Panc1 (cell line): ENCODE measurements around the gene MIA2. TPM values are rescaled to one million over a fixed set of nuclear protein-coding genes. Genes with fewer than 3 reads are reported as not detected.

Experiments used
- ATAC-seq: fragments of 200-7000 bp; cut with Tn5 transposase; 2 replicates; pipeline ENCODE4 v1.9.1; 2020; ENCODE audit warnings: mild to moderate bottlenecking, moderate library complexity
- BruUV-seq: library from RNA; stranded (reverse); fragments of 400-500 nt; replicated peaks from 2 replicates; lab custom pipeline; 2021; lab: Mats Ljungman, UMichigan
- CTCF ChIA-PET: fragments of 300-600 bp; sonication (Branson Sonifier 250); formaldehyde crosslinking; loops from one replicate; lab custom pipeline; 2022; ENCODE audit warnings: antibody characterized with exemption; lab: Charles Lee
- POLR2A ChIA-PET: fragments of 300-600 bp; sonication (Branson Sonifier 250); formaldehyde crosslinking; loops from one replicate; lab custom pipeline; 2022; ENCODE audit warnings: antibody characterized with exemption; lab: Charles Lee
- DNase-seq: peaks from one replicate; pipeline ENCODE4 v3.0.0-alpha.2; 2010; ENCODE audit warnings: low read depth, low spot score
- H3K27ac ChIP-seq: 2 replicates; pipeline ENCODE4 v1.5.1; 2011; ENCODE audit warnings: mild to moderate bottlenecking, low read length, inconsistent platforms
- H3K27me3 ChIP-seq: fragments of 200-500 bp; sonication (Bioruptor generic); 2 replicates; pipeline ENCODE4 v1.6.0; 2014; ENCODE audit warnings: low read length, inconsistent platforms; ENCODE audit not compliant: control insufficient read depth, insufficient read depth
- H3K36me3 ChIP-seq: fragments of 200-500 bp; sonication (Bioruptor generic); 2 replicates; pipeline ENCODE4 v1.5.1; 2014; ENCODE audit warnings: inconsistent platforms, mild to moderate bottlenecking, low read length, moderate library complexity; ENCODE audit not compliant: control insufficient read depth, insufficient read depth
- H3K4me1 ChIP-seq: 2 replicates; pipeline ENCODE4 v1.5.1; 2011; ENCODE audit warnings: inconsistent platforms, mild to moderate bottlenecking, low read length, moderate library complexity; ENCODE audit not compliant: control insufficient read depth, insufficient read depth
- H3K4me3 ChIP-seq, 2 experiments: 2 replicates each; pipeline ENCODE4 v1.5.1; 2011 to 2012; ENCODE audit warnings: low read depth in 2 of 2, low read length in 2 of 2, mild to moderate bottlenecking in 2 of 2, inconsistent platforms in 1 of 2, moderate library complexity in 1 of 2
- H3K9me3 ChIP-seq: fragments of 200-500 bp; sonication (Bioruptor generic); 2 replicates; pipeline ENCODE4 v1.5.1; 2014; ENCODE audit warnings: low read depth, mild to moderate bottlenecking, inconsistent platforms, low read length, moderate library complexity; ENCODE audit not compliant: control insufficient read depth, insufficient read depth
- POLR2AphosphoS5 ChIP-seq: IDR thresholded peaks from 2 replicates; pipeline ENCODE4 v1.6.1; 2012; ENCODE audit warnings: mild to moderate bottlenecking, low read depth, low read length, moderate library complexity
- SIN3A ChIP-seq: IDR thresholded peaks from 2 replicates; pipeline ENCODE4 v1.6.1; 2012; ENCODE audit warnings: low read depth, mild to moderate bottlenecking, low read length, moderate library complexity, borderline replicate concordance; ENCODE audit not compliant: insufficient read depth
- TCF7L2 ChIP-seq: IDR thresholded peaks from 2 replicates; pipeline ENCODE4 v1.6.1; 2011; ENCODE audit warnings: mild to moderate bottlenecking, low read depth, low read length, inconsistent platforms
- in situ Hi-C: cut with HindIII; loops from 2 replicates; pipeline ENCODE4 v1.10.0; 2016; ENCODE audit warnings: low sequenced_read_pairs, low pct_unique_long_range_greater_than_20kb
- intact Hi-C: fragments of 100-400 bp; cut with micrococcal nuclease; formaldehyde crosslinking; loops from one replicate; pipeline ENCODE4 v1.10.0; 2022; ENCODE audit not compliant: unreplicated experiment
- total RNA-seq: library from RNA; stranded (reverse); gene quantifications from one replicate; pipeline ENCODE4 v1.2.1, GENCODE V29; 2021; ENCODE audit not compliant: unreplicated experiment
- TF ChIP-seq, protein P1 (sequence below): fragments of 450-650 bp; IDR thresholded peaks from 2 replicates; pipeline ENCODE4 v1.5.1; 2017; ENCODE audit warnings: mild to moderate bottlenecking
- TF ChIP-seq, protein P2 (sequence below), 2 experiments: IDR thresholded peaks; 2 replicates each; pipeline ENCODE4 v1.6.1; 2011 to 2012; ENCODE audit warnings: low read depth in 2 of 2, control low read depth in 1 of 2, low read length in 1 of 2, mild to moderate bottlenecking in 1 of 2, moderate library complexity in 1 of 2; ENCODE audit not compliant: insufficient read depth in 1 of 2

The MIA2 gene
- total RNA-seq, 1 experiment from 2014 or later = 19.2 TPM

DNA sequence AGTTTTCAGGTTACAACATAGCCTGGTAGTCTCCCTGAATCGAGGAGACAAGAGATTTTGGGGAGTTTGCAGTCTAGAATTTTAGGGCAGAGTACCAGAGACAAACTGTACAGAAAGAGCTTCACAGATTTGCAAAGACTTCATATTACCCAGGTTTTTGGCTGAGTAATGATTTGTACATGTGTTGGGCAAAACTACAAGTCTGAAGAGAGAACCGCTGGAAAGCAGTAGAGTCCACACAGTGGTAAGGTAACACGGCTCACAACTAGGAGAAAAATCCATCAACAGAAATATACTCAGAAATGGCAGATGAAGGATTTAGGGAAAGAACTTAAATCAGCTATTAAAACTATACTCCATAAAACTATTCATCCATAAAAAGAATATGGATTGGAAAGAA, 172.8 kb downstream of the MIA2 start:
- ChIA-PET CTCF (interaction anchor here (0.7 kb wide), 1 partner anchor 20 kb away, joined by 3 read pairs; no protein-coding TSS in a partner anchor), POLR2A (no interaction called here)
- DNase-seq (no peak), ATAC-seq (no peak)
- H3K36me3 ChIP-seq = no peaks in the 10 kb centered on the region
- TF ChIP-seq, protein P1, sequence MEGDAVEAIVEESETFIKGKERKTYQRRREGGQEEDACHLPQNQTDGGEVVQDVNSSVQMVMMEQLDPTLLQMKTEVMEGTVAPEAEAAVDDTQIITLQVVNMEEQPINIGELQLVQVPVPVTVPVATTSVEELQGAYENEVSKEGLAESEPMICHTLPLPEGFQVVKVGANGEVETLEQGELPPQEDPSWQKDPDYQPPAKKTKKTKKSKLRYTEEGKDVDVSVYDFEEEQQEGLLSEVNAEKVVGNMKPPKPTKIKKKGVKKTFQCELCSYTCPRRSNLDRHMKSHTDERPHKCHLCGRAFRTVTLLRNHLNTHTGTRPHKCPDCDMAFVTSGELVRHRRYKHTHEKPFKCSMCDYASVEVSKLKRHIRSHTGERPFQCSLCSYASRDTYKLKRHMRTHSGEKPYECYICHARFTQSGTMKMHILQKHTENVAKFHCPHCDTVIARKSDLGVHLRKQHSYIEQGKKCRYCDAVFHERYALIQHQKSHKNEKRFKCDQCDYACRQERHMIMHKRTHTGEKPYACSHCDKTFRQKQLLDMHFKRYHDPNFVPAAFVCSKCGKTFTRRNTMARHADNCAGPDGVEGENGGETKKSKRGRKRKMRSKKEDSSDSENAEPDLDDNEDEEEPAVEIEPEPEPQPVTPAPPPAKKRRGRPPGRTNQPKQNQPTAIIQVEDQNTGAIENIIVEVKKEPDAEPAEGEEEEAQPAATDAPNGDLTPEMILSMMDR = no peak
- TF ChIP-seq TCF7L2 (no peak), SIN3A (no peak), POLR2AphosphoS5 (no peak)
- TF ChIP-seq, protein P2, sequence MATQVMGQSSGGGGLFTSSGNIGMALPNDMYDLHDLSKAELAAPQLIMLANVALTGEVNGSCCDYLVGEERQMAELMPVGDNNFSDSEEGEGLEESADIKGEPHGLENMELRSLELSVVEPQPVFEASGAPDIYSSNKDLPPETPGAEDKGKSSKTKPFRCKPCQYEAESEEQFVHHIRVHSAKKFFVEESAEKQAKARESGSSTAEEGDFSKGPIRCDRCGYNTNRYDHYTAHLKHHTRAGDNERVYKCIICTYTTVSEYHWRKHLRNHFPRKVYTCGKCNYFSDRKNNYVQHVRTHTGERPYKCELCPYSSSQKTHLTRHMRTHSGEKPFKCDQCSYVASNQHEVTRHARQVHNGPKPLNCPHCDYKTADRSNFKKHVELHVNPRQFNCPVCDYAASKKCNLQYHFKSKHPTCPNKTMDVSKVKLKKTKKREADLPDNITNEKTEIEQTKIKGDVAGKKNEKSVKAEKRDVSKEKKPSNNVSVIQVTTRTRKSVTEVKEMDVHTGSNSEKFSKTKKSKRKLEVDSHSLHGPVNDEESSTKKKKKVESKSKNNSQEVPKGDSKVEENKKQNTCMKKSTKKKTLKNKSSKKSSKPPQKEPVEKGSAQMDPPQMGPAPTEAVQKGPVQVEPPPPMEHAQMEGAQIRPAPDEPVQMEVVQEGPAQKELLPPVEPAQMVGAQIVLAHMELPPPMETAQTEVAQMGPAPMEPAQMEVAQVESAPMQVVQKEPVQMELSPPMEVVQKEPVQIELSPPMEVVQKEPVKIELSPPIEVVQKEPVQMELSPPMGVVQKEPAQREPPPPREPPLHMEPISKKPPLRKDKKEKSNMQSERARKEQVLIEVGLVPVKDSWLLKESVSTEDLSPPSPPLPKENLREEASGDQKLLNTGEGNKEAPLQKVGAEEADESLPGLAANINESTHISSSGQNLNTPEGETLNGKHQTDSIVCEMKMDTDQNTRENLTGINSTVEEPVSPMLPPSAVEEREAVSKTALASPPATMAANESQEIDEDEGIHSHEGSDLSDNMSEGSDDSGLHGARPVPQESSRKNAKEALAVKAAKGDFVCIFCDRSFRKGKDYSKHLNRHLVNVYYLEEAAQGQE (IDR thresholded peaks at IDR 0.05; ENCODE audit: insufficient read depth in 1 of 2, low read depth in 2 of 2, low read length in 1 of 2) = no peak
- no TSS peak for BruUV-seq
- no peak overlapping the region for H3K27ac ChIP-seq
- H3K4me1 ChIP-seq = no peaks in the 10 kb centered on the region
- no peak overlapping the region for H3K4me3 ChIP-seq
- H3K27me3 ChIP-seq = no peaks in the 10 kb centered on the region
- in situ Hi-C loops = no loop called here
- no peaks in the 10 kb centered on the region for H3K9me3 ChIP-seq
- intact Hi-C loops = no loop called here

DNA sequence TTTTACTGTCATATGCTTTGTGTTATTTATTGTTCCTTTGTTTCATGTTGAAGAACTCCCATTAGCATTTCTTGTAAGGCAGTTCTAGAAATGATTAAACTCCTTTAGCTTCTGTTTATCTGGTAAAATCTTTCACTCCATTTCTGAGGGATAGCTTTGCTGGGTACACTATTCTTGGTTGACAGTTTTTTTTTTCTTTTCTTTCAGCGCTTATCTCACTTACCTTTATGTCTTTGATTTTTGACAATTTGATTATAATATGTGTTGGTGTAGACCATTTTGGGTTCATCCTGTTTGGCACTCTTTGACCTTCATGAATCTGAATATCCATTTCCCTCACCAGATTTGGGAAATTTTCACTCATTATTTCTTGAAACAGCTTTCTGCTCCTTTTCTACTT, 182.4 kb downstream of the MIA2 start:
- ATAC-seq = no peak
- Histone ChIP-seq H3K4me3 (no peak overlapping the region), H3K27ac (no peak overlapping the region), H3K36me3 (no peaks in the 10 kb centered on the region), H3K9me3 (peaks cover 8% of the 10 kb centered on the region), H3K4me1 (no peaks in the 10 kb centered on the region), H3K27me3 (no peaks in the 10 kb centered on the region)
- no TSS peak for BruUV-seq
- no peak for DNase-seq
- no peak for TF ChIP-seq POLR2AphosphoS5
- TF ChIP-seq, protein P2 (IDR thresholded peaks at IDR 0.05; ENCODE audit: insufficient read depth in 1 of 2, low read depth in 2 of 2, low read length in 1 of 2) = no peak
- TF ChIP-seq, protein P1 = no peak
- TF ChIP-seq TCF7L2 = no peak
- TF ChIP-seq SIN3A = no peak
- ChIA-PET CTCF (no interaction called here), POLR2A (interaction anchor here (0.7 kb wide), 1 partner anchor 11 kb away, joined by 4 read pairs; no protein-coding TSS in a partner anchor)
- intact Hi-C loops = no loop called here
- in situ Hi-C loops = no loop called here
